ENCODE measurements around the gene CERT1. TPM values are rescaled to one million over a fixed set of nuclear protein-coding genes. Genes with fewer than 3 reads are reported as not detected.

The CERT1 gene
- total and polyA plus RNA-seq, 9 of the 15 experiments (the other 6 are each of a cell fraction or from before 2014, with no cell fraction given) = 3.4 to 24.7 (median 9.8) TPM

GRCh38 chr5:75450069-75450468 lies 61.4 kb downstream of the CERT1 start (continued):
- no peak for TF ChIP-seq NR3C1 (CRISPR knock-in tag; IDR thresholded peaks at IDR 0.05)
- TF ChIP-seq ESRRA (IDR thresholded peaks at IDR 0.05; ENCODE audit: borderline replicate concordance, low read depth) = no peak
- no peak for TF ChIP-seq TAF9B (IDR thresholded peaks at IDR 0.05; ENCODE audit: partially characterized antibody)
- no peak for TF ChIP-seq FOXP1 (CRISPR knock-in tag; IDR thresholded peaks at IDR 0.05)

DNA sequence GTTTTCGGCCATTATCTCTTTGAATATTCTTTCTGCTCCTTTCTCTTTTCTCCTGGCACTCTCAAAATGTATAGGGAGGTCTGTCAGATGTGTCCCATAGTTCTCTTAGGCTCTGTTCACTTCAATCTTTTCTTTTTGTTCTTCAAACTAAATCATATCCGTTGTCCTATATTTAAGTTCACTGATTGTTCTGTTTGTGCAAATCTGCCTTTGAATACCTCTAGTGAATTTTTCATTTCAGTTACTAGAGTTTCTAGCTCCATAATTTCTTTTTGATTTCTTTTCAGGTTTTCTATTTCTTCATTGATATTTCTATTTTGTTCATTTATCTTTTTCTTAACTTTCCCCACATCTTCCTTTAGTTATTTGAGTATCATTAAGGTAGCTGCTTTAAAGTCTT lies 65.4 kb downstream of the CERT1 start:
- DNase-seq (ENCODE audit: extremely low read depth in 1 of 4, low spot score in 3 of 4) (no peak), ATAC-seq (no peak), FAIRE-seq (no peak)
- no peaks in the 10 kb centered on the region for H3K9me1 ChIP-seq (ENCODE audit: control insufficient read depth, insufficient read depth, low read length)
- peaks cover 9% of the 10 kb centered on the region for H3K9me3 ChIP-seq (replicated peaks; ENCODE audit: control insufficient read depth, insufficient read depth, low read depth, low read length)
- no TSS peak for BruUV-seq (replicated peaks)
- no peak overlapping the region for H3K4me3 ChIP-seq
- H2AFZ ChIP-seq (ENCODE audit: low read depth, low read length) = no peak overlapping the region
- no peak overlapping the region for H3K4me2 ChIP-seq (ENCODE audit: insufficient read depth, low read length)
- no peak overlapping the region for H3K9ac ChIP-seq (ENCODE audit: insufficient read depth in 1 of 2, low read depth in 2 of 2, low read length in 2 of 2)
- H3K36me3 ChIP-seq (ENCODE audit: control insufficient read depth, insufficient read depth, low read length) = peaks cover 4% of the 10 kb centered on the region; the same call in 1 of the 3 replicates
- intact Hi-C loops (cut with micrococcal nuclease) (no loop called here), in situ Hi-C loops (cut with MboI) (no loop called here)
- ChIA-PET CTCF (ENCODE audit: low intra/inter-chr PET ratio) (no interaction called here), POLR2A (no interaction called here)
- 92% methylated on average over 2 of the region's 2 CpGs for WGBS (ENCODE audit: insufficient coverage, low coverage, missing lambda C conversion rate)
- no peaks in the 10 kb centered on the region for H4K20me1 ChIP-seq (replicated peaks; ENCODE audit: control insufficient read depth, insufficient read depth, low read length)
- no peak overlapping the region for H3K27ac ChIP-seq (ENCODE audit: extremely low read depth, low read depth, low read length)
- no peaks in the 10 kb centered on the region for H3K79me2 ChIP-seq (ENCODE audit: control insufficient read depth, insufficient read depth, low read length)
- H3K4me1 ChIP-seq (replicated peaks in 1 of 2; ENCODE audit: control insufficient read depth in 2 of 2, insufficient read depth in 2 of 2, low read length in 2 of 2) = no peaks in the 10 kb centered on the region
- H3K27me3 ChIP-seq (ENCODE audit: control insufficient read depth in 2 of 2, insufficient read depth in 2 of 2, low read length in 2 of 2) = no peaks in the 10 kb centered on the region
- TF ChIP-seq CBX3 (IDR thresholded peaks at IDR 0.05; ENCODE audit: borderline replicate concordance in 1 of 2, low read length in 2 of 2) (peak in 1 of 2 experiments; percentile 82; a peak in 2 of 3 replicates), CREBBP (IDR thresholded peaks at IDR 0.05; ENCODE audit: low read depth, low read length) (no peak), RFX1 (IDR thresholded peaks at IDR 0.05) (no peak), POLR2A (conservative IDR thresholded peaks at IDR 0.05) (no peak), ZNF699 (CRISPR knock-in tag; IDR thresholded peaks at IDR 0.05; ENCODE audit: insufficient replicate concordance) (no peak), MBD1 (CRISPR knock-in tag; IDR thresholded peaks at IDR 0.05) (no peak), ILF3 (IDR thresholded peaks at IDR 0.05; ENCODE audit: borderline replicate concordance) (no peak), HNRNPUL1 (IDR thresholded peaks at IDR 0.05; ENCODE audit: low read length) (no peak), TSC22D4 (tag; IDR thresholded peaks at IDR 0.05) (no peak), TRIM28 (IDR thresholded peaks at IDR 0.05) (peak; percentile 79; the same call in 1 of the 2 replicates), TFAP4 (CRISPR knock-in tag; IDR thresholded peaks at IDR 0.05; ENCODE audit: borderline replicate concordance) (no peak), MEF2D (tag; conservative IDR thresholded peaks at IDR 0.05; ENCODE audit: low read depth) (no peak), NCOA1 (IDR thresholded peaks at IDR 0.05; ENCODE audit: low read depth) (no peak)
- TF ChIP-seq, protein P1, sequence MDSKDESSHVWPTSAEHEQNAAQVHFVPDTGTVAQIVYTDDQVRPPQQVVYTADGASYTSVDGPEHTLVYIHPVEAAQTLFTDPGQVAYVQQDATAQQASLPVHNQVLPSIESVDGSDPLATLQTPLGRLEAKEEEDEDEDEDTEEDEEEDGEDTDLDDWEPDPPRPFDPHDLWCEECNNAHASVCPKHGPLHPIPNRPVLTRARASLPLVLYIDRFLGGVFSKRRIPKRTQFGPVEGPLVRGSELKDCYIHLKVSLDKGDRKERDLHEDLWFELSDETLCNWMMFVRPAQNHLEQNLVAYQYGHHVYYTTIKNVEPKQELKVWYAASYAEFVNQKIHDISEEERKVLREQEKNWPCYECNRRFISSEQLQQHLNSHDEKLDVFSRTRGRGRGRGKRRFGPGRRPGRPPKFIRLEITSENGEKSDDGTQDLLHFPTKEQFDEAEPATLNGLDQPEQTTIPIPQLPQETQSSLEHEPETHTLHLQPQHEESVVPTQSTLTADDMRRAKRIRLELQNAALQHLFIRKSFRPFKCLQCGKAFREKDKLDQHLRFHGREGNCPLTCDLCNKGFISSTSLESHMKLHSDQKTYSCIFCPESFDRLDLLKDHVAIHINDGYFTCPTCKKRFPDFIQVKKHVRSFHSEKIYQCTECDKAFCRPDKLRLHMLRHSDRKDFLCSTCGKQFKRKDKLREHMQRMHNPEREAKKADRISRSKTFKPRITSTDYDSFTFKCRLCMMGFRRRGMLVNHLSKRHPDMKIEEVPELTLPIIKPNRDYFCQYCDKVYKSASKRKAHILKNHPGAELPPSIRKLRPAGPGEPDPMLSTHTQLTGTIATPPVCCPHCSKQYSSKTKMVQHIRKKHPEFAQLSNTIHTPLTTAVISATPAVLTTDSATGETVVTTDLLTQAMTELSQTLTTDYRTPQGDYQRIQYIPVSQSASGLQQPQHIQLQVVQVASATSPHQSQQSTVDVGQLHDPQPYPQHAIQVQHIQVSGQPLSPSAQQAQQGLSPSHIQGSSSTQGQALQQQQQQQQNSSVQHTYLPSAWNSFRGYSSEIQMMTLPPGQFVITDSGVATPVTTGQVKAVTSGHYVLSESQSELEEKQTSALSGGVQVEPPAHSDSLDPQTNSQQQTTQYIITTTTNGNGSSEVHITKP (IDR thresholded peaks at IDR 0.05; ENCODE audit: partially characterized antibody) = no peak
